GM12874 (cell line): ENCODE data around the gene PYCARD.

Source experiments
- CTCF ChIP-seq: IDR thresholded peaks from 2 replicates; pipeline ENCODE4 v1.5.1; 2011; ENCODE audit warnings: low read depth, mild to moderate bottlenecking, control low read depth, low read length, moderate library complexity; ENCODE audit not compliant: insufficient read depth

The PYCARD gene

GRCh38 chr16:31219154-31219741 lies 16.7 kb upstream of the PYCARD start:
- no peak for TF ChIP-seq CTCF

- TF ChIP-seq CTCF = no peak
Observed at GRCh38 chr16:31217136-31217530, 14.6 kb upstream of the PYCARD start.

- TF ChIP-seq CTCF = no peak
Observed at GRCh38 chr16:31216422-31217135, 14.0 kb upstream of the PYCARD start, which contains the start of gene PYDC1. TSS of gene PYDC1 (minus strand) at chr16:31217135. CDS start at chr16:31217028, 107 bp downstream.

GRCh38 chr16:31215287-31216162 lies 13.0 kb upstream of the PYCARD start:
- TF ChIP-seq CTCF = no peak

GRCh38 chr16:31214708-31215286 lies 12.2 kb upstream of the PYCARD start:
- TF ChIP-seq CTCF = peak; percentile 25; the same call in 1 of the 2 replicates

GRCh38 chr16:31213877-31214707 lies 11.5 kb upstream of the PYCARD start, which contains the start of gene TRIM72:
TSS of gene TRIM72 (plus strand) at chr16:31214119. CDS start at chr16:31214739, 620 bp downstream.
- no peak for TF ChIP-seq CTCF
